Activated CD8-positive, alpha-beta T cell treated with anti-CD3 and anti-CD28 coated beads for 36 hours (primary cell): Measurements from ENCODE around the gene GPR4. TPM values are rescaled to one million over a fixed set of nuclear protein-coding genes. Genes with fewer than 3 reads are reported as not detected.

Experiments used
- ATAC-seq: fragments of 200-7000 bp; cut with Tn5 transposase; one replicate; pipeline ENCODE4 v1.10.0; 2021; ENCODE audit warnings: mild to moderate bottlenecking, moderate library complexity
- CTCF ChIA-PET: fragments of 350-600 bp; sonication (Branson Sonifier 250); formaldehyde crosslinking; loops from one replicate; lab custom pipeline; 2021; ENCODE audit warnings: antibody characterized with exemption; lab: Charles Lee
- POLR2A ChIA-PET: fragments of 350-600 bp; sonication (Branson Sonifier 250); formaldehyde crosslinking; loops from one replicate; lab custom pipeline; 2021; ENCODE audit warnings: antibody characterized with exemption; lab: Charles Lee
- DNase-seq: peaks from one replicate; pipeline ENCODE4 v3.0.0-alpha.2; 2020
- H3K27ac Mint-ChIP-seq: one replicate; pipeline ENCODE4 v1.8.0; 2021; ENCODE audit warnings: mild to moderate bottlenecking, mixed read lengths
- H3K27me3 Mint-ChIP-seq: one replicate; pipeline ENCODE4 v1.8.0; 2021; ENCODE audit warnings: mixed read lengths
- H3K36me3 Mint-ChIP-seq: one replicate; pipeline ENCODE4 v1.8.0; 2021; ENCODE audit warnings: low read depth, mixed read lengths
- H3K4me1 Mint-ChIP-seq: one replicate; pipeline ENCODE4 v1.8.0; 2021; ENCODE audit warnings: low read depth, mixed read lengths
- H3K4me3 Mint-ChIP-seq: one replicate; pipeline ENCODE4 v1.8.0; 2021; ENCODE audit warnings: mild to moderate bottlenecking, moderate library complexity, mixed read lengths
- H3K9me3 Mint-ChIP-seq: one replicate; pipeline ENCODE4 v1.8.0; 2021; ENCODE audit warnings: mixed read lengths
- intact Hi-C: fragments of 100-400 bp; cut with micrococcal nuclease; formaldehyde crosslinking; loops from one replicate; pipeline ENCODE4 v1.10.0; 2022
- total RNA-seq, 2 experiments: library from RNA; stranded (reverse); gene quantifications; one replicate each; pipeline ENCODE4 v1.2.3, GENCODE V29; 2021
- TF ChIP-seq, protein P1 (sequence below): fragments of 200-600 bp; IDR thresholded peaks from one replicate; pipeline ENCODE4 v1.8.0; 2022; ENCODE audit warnings: antibody characterized with exemption, mild to moderate bottlenecking

Gene GPR4
- total RNA-seq, 2 experiments from 2014 or later, result not detected

DNA sequence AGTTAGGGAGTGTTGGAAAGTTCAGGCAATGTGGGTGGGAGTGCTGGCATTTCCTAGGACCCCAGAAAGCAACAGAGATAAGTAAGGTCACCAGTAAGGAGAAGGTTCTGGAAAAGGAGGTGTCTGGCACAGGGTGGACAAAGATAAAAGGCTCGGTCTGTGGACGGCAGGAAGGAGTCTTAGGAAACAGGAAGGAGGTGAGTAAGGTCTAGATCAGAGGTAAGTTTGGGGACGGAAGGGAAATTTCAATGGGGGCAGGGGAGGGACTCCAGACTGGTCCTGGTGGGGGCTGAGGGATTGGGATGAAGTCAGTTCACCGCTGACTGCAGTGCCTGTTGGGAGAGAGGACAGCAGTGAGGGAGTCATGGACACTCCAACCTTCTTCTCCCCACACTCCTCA, 9.6 kb downstream of the GPR4 start:
- no peak overlapping the region for H3K4me3 Mint-ChIP-seq
- POLR2A ChIA-PET, result no interaction called here
- TF ChIP-seq, protein P1, sequence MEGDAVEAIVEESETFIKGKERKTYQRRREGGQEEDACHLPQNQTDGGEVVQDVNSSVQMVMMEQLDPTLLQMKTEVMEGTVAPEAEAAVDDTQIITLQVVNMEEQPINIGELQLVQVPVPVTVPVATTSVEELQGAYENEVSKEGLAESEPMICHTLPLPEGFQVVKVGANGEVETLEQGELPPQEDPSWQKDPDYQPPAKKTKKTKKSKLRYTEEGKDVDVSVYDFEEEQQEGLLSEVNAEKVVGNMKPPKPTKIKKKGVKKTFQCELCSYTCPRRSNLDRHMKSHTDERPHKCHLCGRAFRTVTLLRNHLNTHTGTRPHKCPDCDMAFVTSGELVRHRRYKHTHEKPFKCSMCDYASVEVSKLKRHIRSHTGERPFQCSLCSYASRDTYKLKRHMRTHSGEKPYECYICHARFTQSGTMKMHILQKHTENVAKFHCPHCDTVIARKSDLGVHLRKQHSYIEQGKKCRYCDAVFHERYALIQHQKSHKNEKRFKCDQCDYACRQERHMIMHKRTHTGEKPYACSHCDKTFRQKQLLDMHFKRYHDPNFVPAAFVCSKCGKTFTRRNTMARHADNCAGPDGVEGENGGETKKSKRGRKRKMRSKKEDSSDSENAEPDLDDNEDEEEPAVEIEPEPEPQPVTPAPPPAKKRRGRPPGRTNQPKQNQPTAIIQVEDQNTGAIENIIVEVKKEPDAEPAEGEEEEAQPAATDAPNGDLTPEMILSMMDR, result no peak
- H3K27ac Mint-ChIP-seq, result no peak overlapping the region
- no peaks in the 10 kb centered on the region for H3K9me3 Mint-ChIP-seq
- DNase-seq (no peak), ATAC-seq (no peak)
- intact Hi-C loops, result no loop called here
- no peaks in the 10 kb centered on the region for H3K36me3 Mint-ChIP-seq
- H3K4me1 Mint-ChIP-seq, result peaks cover 11% of the 10 kb centered on the region
- peaks cover 46% of the 10 kb centered on the region for H3K27me3 Mint-ChIP-seq
- CTCF ChIA-PET, result interaction anchor here (1.0 kb wide), 1 partner anchor 14 kb away, joined by 3 read pairs; no protein-coding TSS in a partner anchor

DNA sequence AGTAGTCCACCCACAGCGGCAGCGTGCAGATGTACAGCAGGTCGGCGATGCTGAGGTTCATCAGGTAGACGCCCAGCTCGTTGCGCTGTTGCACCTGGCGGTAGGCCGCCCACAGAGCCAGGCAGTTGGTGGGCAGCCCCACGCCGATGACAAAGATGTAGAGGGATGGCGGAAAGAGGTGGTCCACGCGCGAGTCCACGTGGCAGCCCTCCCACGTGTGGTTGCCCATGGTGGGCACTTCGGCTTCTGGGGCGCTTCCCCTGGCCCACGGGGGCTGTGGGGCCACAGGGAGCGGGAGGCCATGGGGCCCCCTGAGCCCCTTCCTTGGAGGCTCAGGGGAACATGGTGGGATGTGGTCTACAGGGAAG, 10.4 kb downstream of the GPR4 start:
- no peak for ATAC-seq
- CTCF ChIA-PET, result interaction anchor here (1.3 to 1.4 kb wide), 2 partner anchors 50 to 102 kb away, joined by 4 to 5 read pairs; no protein-coding TSS in a partner anchor
- no peak for DNase-seq
- TF ChIP-seq, protein P1, result no peak
- Mint-ChIP-seq H3K36me3 (no peaks in the 10 kb centered on the region), H3K4me1 (peaks cover 11% of the 10 kb centered on the region), H3K27me3 (peaks cover 39% of the 10 kb centered on the region), H3K27ac (no peak overlapping the region), H3K9me3 (no peaks in the 10 kb centered on the region), H3K4me3 (no peak overlapping the region)
- intact Hi-C loops, result no loop called here
- POLR2A ChIA-PET, result interaction anchor here (1.1 kb wide), 1 partner anchor 12 kb away, joined by 4 read pairs; no protein-coding TSS in a partner anchor

- Mint-ChIP-seq H3K4me3 (no peak overlapping the region), H3K27me3 (peaks cover 36% of the 10 kb centered on the region), H3K36me3 (no peaks in the 10 kb centered on the region), H3K27ac (no peak overlapping the region), H3K4me1 (peaks cover 11% of the 10 kb centered on the region), H3K9me3 (no peaks in the 10 kb centered on the region)
- intact Hi-C loops, result no loop called here
- ChIA-PET CTCF (interaction anchor here (0.8 to 1.4 kb wide), 5 partner anchors 14 to 126 kb away, joined by 3 to 5 read pairs (median 3); no protein-coding TSS in a partner anchor), POLR2A (interaction anchor here (1.1 kb wide), 1 partner anchor 13 kb away, joined by 4 read pairs; no protein-coding TSS in a partner anchor)
- DNase-seq, result peak; percentile 70
- TF ChIP-seq, protein P1, result peak; percentile 52
- peak; percentile 89 for ATAC-seq
These were observed 10.9 kb downstream of the GPR4 start for GRCh38 chr19:45591004-45591637.

GRCh38 chr19:45590300-45591003, 11.6 kb downstream of the GPR4 start:
- CTCF ChIA-PET, result interaction anchor here (0.8 to 1.4 kb wide), 5 partner anchors 14 to 127 kb away, joined by 3 to 5 read pairs (median 3); no protein-coding TSS in a partner anchor
- TF ChIP-seq, protein P1, result no peak
- Mint-ChIP-seq H3K4me3 (no peak overlapping the region), H3K9me3 (no peaks in the 10 kb centered on the region), H3K27ac (no peak overlapping the region), H3K27me3 (peaks cover 37% of the 10 kb centered on the region), H3K4me1 (peaks cover 13% of the 10 kb centered on the region), H3K36me3 (no peaks in the 10 kb centered on the region)
- DNase-seq (no peak), ATAC-seq (no peak)
- POLR2A ChIA-PET, result interaction anchor here (1.1 kb wide), 1 partner anchor 14 kb away, joined by 4 read pairs; no protein-coding TSS in a partner anchor
- intact Hi-C loops, result no loop called here

- no peak overlapping the region for H3K4me3 Mint-ChIP-seq
- ChIA-PET POLR2A (no interaction called here), CTCF (no interaction called here)
- DNase-seq, result no peak
- no peaks in the 10 kb centered on the region for H3K9me3 Mint-ChIP-seq
- peaks cover 34% of the 10 kb centered on the region for H3K27me3 Mint-ChIP-seq
- intact Hi-C loops, result no loop called here
- TF ChIP-seq, protein P1, result no peak
- no peak for ATAC-seq
- peaks cover 17% of the 10 kb centered on the region for H3K4me1 Mint-ChIP-seq
- H3K36me3 Mint-ChIP-seq, result no peaks in the 10 kb centered on the region
- no peak overlapping the region for H3K27ac Mint-ChIP-seq
These were observed 12.2 kb downstream of the GPR4 start for GRCh38 chr19:45589768-45590167.
